HepG2 (cell line): ENCODE measurements around the gene NAB1. TPM values are rescaled to one million over a fixed set of nuclear protein-coding genes. Genes with fewer than 3 reads are reported as not detected.

ENCODE experiments used
- ATAC-seq: fragments of 200-7000 bp; cut with Tn5 transposase; 3 replicates; pipeline ENCODE4 v1.9.1; 2020; ENCODE audit warnings: mild to moderate bottlenecking, moderate library complexity
- BruUV-seq: library from RNA; stranded (reverse); fragments of 400-500 nt; replicated peaks from 2 replicates; lab custom pipeline; 2021; lab: Mats Ljungman, UMichigan
- CTCF ChIA-PET: fragments of 300-600 bp; formaldehyde crosslinking; extraction: SDS; loops from one replicate; lab custom pipeline; 2021; ENCODE audit warnings: low total read pairs, inconsistent platforms, low intra/inter-chr PET ratio; lab: Yijun Ruan, JAX
- POLR2A ChIA-PET: fragments of 350-600 bp; sonication (Branson Sonifier 250); formaldehyde crosslinking; loops from one replicate; lab custom pipeline; 2020; ENCODE audit warnings: antibody characterized with exemption, inconsistent platforms; lab: Yijun Ruan, JAX
- DNase-seq: peaks from one replicate; pipeline ENCODE4 v3.0.0-alpha.2; 2015; ENCODE audit warnings: low spot score
- FAIRE-seq: peaks from 3 replicates; lab custom pipeline; 2011; peaks lifted over from hg19 to GRCh38; lab: Jason Lieb, UNC
- H2AFZ ChIP-seq: one replicate; pipeline ENCODE4 v1.6.1; 2011; ENCODE audit warnings: low read length, inconsistent platforms
- H3K27ac ChIP-seq: fragments of 300-600 bp; 3 replicates; pipeline ENCODE4 v1.8.0; 2011; ENCODE audit warnings: mixed run types, mild to moderate bottlenecking, mixed read lengths, low read length, inconsistent platforms; ENCODE audit not compliant: insufficient read depth; ENCODE audit errors: extremely low read length
- H3K27me3 ChIP-seq, 2 experiments: fragments of 200-600 bp in 1 of 2; 2 replicates in 1 of 2; 3 replicates in 1 of 2; pipeline versions ENCODE4 v1.6.0 to v1.8.0; 2011; ENCODE audit warnings: low read length in 2 of 2, mild to moderate bottlenecking in 2 of 2, moderate library complexity in 2 of 2, inconsistent platforms in 1 of 2; ENCODE audit not compliant: insufficient read depth in 2 of 2, control insufficient read depth in 1 of 2
- H3K36me3 ChIP-seq, 2 experiments: fragments of 200-600 bp in 1 of 2; replicated peaks in 1 of 2; 2 replicates in 1 of 2; 3 replicates in 1 of 2; pipeline versions ENCODE4 v1.5.1 to v1.8.0; 2011; ENCODE audit warnings: low read length in 2 of 2, inconsistent platforms in 1 of 2; ENCODE audit not compliant: insufficient read depth in 2 of 2, control insufficient read depth in 1 of 2
- H3K4me1 ChIP-seq: 2 replicates; pipeline ENCODE4 v1.5.1; 2012; ENCODE audit warnings: low read length, inconsistent platforms; ENCODE audit not compliant: insufficient read depth
- H3K4me2 ChIP-seq: 2 replicates; pipeline ENCODE4 v1.6.0; 2011; ENCODE audit warnings: low read depth, low read length, inconsistent platforms
- H3K4me3 ChIP-seq, 3 experiments: fragments of 200-600 bp in 1 of 3; sonication (generic), shearing (Covaris generic) in 1 of 3; replicated peaks in 1 of 3; 2 replicates each; pipeline ENCODE4 v1.5.1; 2011 to 2016; ENCODE audit warnings: low read length in 3 of 3, inconsistent platforms in 2 of 3, low read depth in 2 of 3, mild to moderate bottlenecking in 2 of 3, control low read depth in 1 of 3, mixed read lengths in 1 of 3; ENCODE audit not compliant: insufficient read depth in 1 of 3
- H3K79me2 ChIP-seq: one replicate; pipeline ENCODE4 v1.6.1; 2011; ENCODE audit warnings: low read length, inconsistent platforms; ENCODE audit not compliant: insufficient read depth
- H3K9ac ChIP-seq: 2 replicates; pipeline ENCODE4 v1.6.0; 2011; ENCODE audit warnings: mild to moderate bottlenecking, low read depth, low read length, inconsistent platforms; ENCODE audit not compliant: insufficient read depth
- H3K9me3 ChIP-seq: 2 replicates; pipeline ENCODE4 v1.5.1; 2012; ENCODE audit warnings: mild to moderate bottlenecking, low read length
- H4K20me1 ChIP-seq: 2 replicates; pipeline ENCODE4 v1.6.0; 2011; ENCODE audit warnings: inconsistent platforms, mild to moderate bottlenecking, low read length, moderate library complexity; ENCODE audit not compliant: insufficient read depth
- ATF2 ChIP-seq: sonication (generic); formaldehyde crosslinking; IDR thresholded peaks from 2 replicates; pipeline ENCODE4 v1.4.0; 2020; ENCODE audit warnings: missing genetic modification reagents
- CREM ChIP-seq, 2 experiments: sonication (generic) in 1 of 2; formaldehyde crosslinking in 1 of 2; IDR thresholded peaks; 2 replicates each; pipeline versions ENCODE4 v1.4.0 to v1.6.1; 2016 to 2020; ENCODE audit warnings: antibody characterized with exemption in 1 of 2, mild to moderate bottlenecking in 1 of 2, missing genetic modification reagents in 1 of 2
- EHMT2 ChIP-seq: fragments of 200-600 bp; sonication (generic); IDR thresholded peaks from 2 replicates; pipeline ENCODE4 v1.7.0; 2017; ENCODE audit warnings: antibody characterized with exemption, low read depth, low read length, borderline replicate concordance
- NR2F6 ChIP-seq, 2 experiments: IDR thresholded peaks; 2 replicates each; pipeline ENCODE4 v1.6.1; 2016; ENCODE audit warnings: antibody characterized with exemption in 1 of 2, mild to moderate bottlenecking in 1 of 2
- PHF20 ChIP-seq: sonication (generic); formaldehyde crosslinking; IDR thresholded peaks from 2 replicates; pipeline ENCODE4 v1.5.0; 2020; ENCODE audit warnings: mild to moderate bottlenecking, missing genetic modification reagents
- POLR2AphosphoS5 ChIP-seq: IDR thresholded peaks from 2 replicates; pipeline ENCODE4 v1.6.1; 2012; ENCODE audit warnings: low read depth, low read length
- SP1 ChIP-seq, 2 experiments: fragments of 450-650 bp in 1 of 2; sonication (generic) in 1 of 2; formaldehyde crosslinking in 1 of 2; IDR thresholded peaks; 2 replicates each; pipeline versions ENCODE4 v1.4.0 to v1.6.1; 2016 to 2020; ENCODE audit warnings: missing genetic modification reagents in 1 of 2
- ZBTB10 ChIP-seq: sonication (generic); formaldehyde crosslinking; IDR thresholded peaks from 2 replicates; pipeline ENCODE4 v1.4.0; 2020; ENCODE audit warnings: missing genetic modification reagents, borderline replicate concordance
- ZMYM4 ChIP-seq: sonication (generic); formaldehyde crosslinking; IDR thresholded peaks from 2 replicates; pipeline ENCODE4 v1.8.1; 2023; ENCODE audit warnings: mild to moderate bottlenecking, missing genetic modification reagents
- ZNF207 ChIP-seq: fragments of 450-650 bp; IDR thresholded peaks from 2 replicates; pipeline ENCODE4 v1.6.1; 2016; ENCODE audit warnings: antibody characterized with exemption, borderline replicate concordance
- ZNF430 ChIP-seq: sonication (generic); formaldehyde crosslinking; IDR thresholded peaks from 2 replicates; pipeline ENCODE4 v1.9.0; 2021; ENCODE audit warnings: mild to moderate bottlenecking, missing genetic modification reagents
- ZNF7 ChIP-seq: IDR thresholded peaks from 2 replicates; pipeline ENCODE4 v1.6.1; 2016; ENCODE audit warnings: missing biosample characterization, missing genetic modification reagents
- ZNF724P ChIP-seq: sonication (generic); formaldehyde crosslinking; IDR thresholded peaks from 2 replicates; pipeline ENCODE4 v1.8.0; 2022; ENCODE audit warnings: missing genetic modification reagents, borderline replicate concordance
- ZNF773 ChIP-seq: sonication (generic); formaldehyde crosslinking; IDR thresholded peaks from 2 replicates; pipeline ENCODE4 v1.4.0; 2020; ENCODE audit warnings: missing genetic modification reagents, borderline replicate concordance
- WGBS: methylation state at CpG from one replicate; pipeline ENCODE4 v1.1.6; 2017; ENCODE audit warnings: low lambda C conversion rate; 5-methylcytosine and 5-hydroxymethylcytosine counted together
- in situ Hi-C: cut with HindIII; loops from 2 replicates; pipeline ENCODE4 v1.10.0; 2017; ENCODE audit warnings: low pct_unique_long_range_greater_than_20kb; ENCODE audit not compliant: extremely low pct_ligation_motif_present
- intact Hi-C: fragments of 100-400 bp; cut with micrococcal nuclease; formaldehyde crosslinking; loops from one replicate; pipeline ENCODE4 v1.10.0; 2022; ENCODE audit not compliant: unreplicated experiment
- polyA plus RNA-seq, 8 experiments: library from polyadenylated mRNA; depleted of rRNA in 3 of 8; stranded (reverse) in 7 of 8; unstranded in 1 of 8; fragments of >200 nt; fragmentation: Illumina TruSeq in 4 of 8; extraction: Trizol in 4 of 8; gene quantifications; 2 replicates each; pipeline versions ENCODE4 v1.2.1 to v1.2.3, GENCODE V29; 2011 to 2016; ENCODE audit warnings: low read depth in 4 of 8, missing spikeins in 1 of 8, mixed read lengths in 1 of 8; ENCODE audit not compliant: insufficient read depth in 1 of 8
- total RNA-seq, 5 experiments: library from RNA; depleted of rRNA; stranded (reverse); fragments of >200 nt; fragmentation: Illumina TruSeq; extraction: Trizol; gene quantifications; 2 replicates each; pipeline ENCODE4 v1.2.3, GENCODE V29; 2016; ENCODE audit warnings: low read depth in 1 of 5

Gene NAB1
- total and polyA plus RNA-seq, 2 of the 13 experiments (the other 11 are each of a cell fraction or from before 2014, with no cell fraction given) = 24.5 to 46.0 TPM

- H3K9ac ChIP-seq = no peak overlapping the region
- no peaks in the 10 kb centered on the region for H4K20me1 ChIP-seq
- 92% methylated on average over 1 of the region's 1 CpG for WGBS
- H3K4me3 ChIP-seq = no peak overlapping the region
- H3K4me2 ChIP-seq = no peak overlapping the region
- DNase-seq = no peak
- H3K27me3 ChIP-seq = no peaks in the 10 kb centered on the region
- peaks cover 0 to 9% of the 10 kb centered on the region in 2 experiments; a peak in 3 of 5 replicates for H3K36me3 ChIP-seq
- POLR2A ChIA-PET = no interaction called here
- no TSS peak for BruUV-seq
- H3K4me1 ChIP-seq = peaks cover 24% of the 10 kb centered on the region
- intact Hi-C loops (no loop called here), in situ Hi-C loops (no loop called here)
- no peak for FAIRE-seq
- no peak overlapping the region for H3K27ac ChIP-seq
- H3K79me2 ChIP-seq = peaks cover 80% of the 10 kb centered on the region
- H2AFZ ChIP-seq = no peak overlapping the region
- CTCF ChIA-PET = no interaction called here
- no peak for ATAC-seq
- H3K9me3 ChIP-seq = no peaks in the 10 kb centered on the region
- TF ChIP-seq ZNF724P (CRISPR knock-in tag) = no peak
- TF ChIP-seq ZNF207 = no peak
Measured at GRCh38 chr2:190655113-190655512, 6.2 kb downstream of the NAB1 start.

GRCh38 chr2:190655570-190655969 lies 6.7 kb downstream of the NAB1 start:
- no peak for ATAC-seq
- CTCF ChIA-PET = no interaction called here
- H2AFZ ChIP-seq = no peak overlapping the region
- FAIRE-seq = no peak
- H3K27ac ChIP-seq = no peak overlapping the region
- POLR2A ChIA-PET = no interaction called here
- peaks cover 0 to 11% of the 10 kb centered on the region in 2 experiments; a peak in 3 of 5 replicates for H3K36me3 ChIP-seq
- no peaks in the 10 kb centered on the region for H3K9me3 ChIP-seq
- H3K4me1 ChIP-seq = peaks cover 21% of the 10 kb centered on the region
- no peak overlapping the region for H3K4me3 ChIP-seq
- H3K27me3 ChIP-seq = no peaks in the 10 kb centered on the region
- H4K20me1 ChIP-seq = no peaks in the 10 kb centered on the region
- BruUV-seq = no TSS peak
- H3K79me2 ChIP-seq = peaks cover 75% of the 10 kb centered on the region
- no peak overlapping the region for H3K9ac ChIP-seq
- no peak overlapping the region for H3K4me2 ChIP-seq
- 96% methylated on average over 3 of the region's 3 CpGs for WGBS
- in situ Hi-C loops = no loop called here
- intact Hi-C loops = no loop called here
- DNase-seq = no peak
- TF ChIP-seq NR2F6 (IDR thresholded peaks at IDR 0.05) (no peak), NR2F6 (CRISPR knock-in tag; IDR thresholded peaks at IDR 0.05) (no peak), CREM (IDR thresholded peaks at IDR 0.05) (no peak), CREM (CRISPR knock-in tag; IDR thresholded peaks at IDR 0.05) (no peak), ZMYM4 (no peak), SP1 (IDR thresholded peaks at IDR 0.05) (no peak), SP1 (CRISPR knock-in tag; IDR thresholded peaks at IDR 0.05) (no peak), EHMT2 (no peak), PHF20 (CRISPR knock-in tag) (no peak), ZNF7 (CRISPR knock-in tag) (no peak), ZNF430 (no peak), POLR2AphosphoS5 (no peak), ZBTB10 (CRISPR knock-in tag) (no peak), ZNF773 (CRISPR knock-in tag) (no peak), ATF2 (CRISPR knock-in tag) (no peak)
